Measurements from ENCODE around the gene C2CD4B.

- TF ChIP-seq, protein P1, sequence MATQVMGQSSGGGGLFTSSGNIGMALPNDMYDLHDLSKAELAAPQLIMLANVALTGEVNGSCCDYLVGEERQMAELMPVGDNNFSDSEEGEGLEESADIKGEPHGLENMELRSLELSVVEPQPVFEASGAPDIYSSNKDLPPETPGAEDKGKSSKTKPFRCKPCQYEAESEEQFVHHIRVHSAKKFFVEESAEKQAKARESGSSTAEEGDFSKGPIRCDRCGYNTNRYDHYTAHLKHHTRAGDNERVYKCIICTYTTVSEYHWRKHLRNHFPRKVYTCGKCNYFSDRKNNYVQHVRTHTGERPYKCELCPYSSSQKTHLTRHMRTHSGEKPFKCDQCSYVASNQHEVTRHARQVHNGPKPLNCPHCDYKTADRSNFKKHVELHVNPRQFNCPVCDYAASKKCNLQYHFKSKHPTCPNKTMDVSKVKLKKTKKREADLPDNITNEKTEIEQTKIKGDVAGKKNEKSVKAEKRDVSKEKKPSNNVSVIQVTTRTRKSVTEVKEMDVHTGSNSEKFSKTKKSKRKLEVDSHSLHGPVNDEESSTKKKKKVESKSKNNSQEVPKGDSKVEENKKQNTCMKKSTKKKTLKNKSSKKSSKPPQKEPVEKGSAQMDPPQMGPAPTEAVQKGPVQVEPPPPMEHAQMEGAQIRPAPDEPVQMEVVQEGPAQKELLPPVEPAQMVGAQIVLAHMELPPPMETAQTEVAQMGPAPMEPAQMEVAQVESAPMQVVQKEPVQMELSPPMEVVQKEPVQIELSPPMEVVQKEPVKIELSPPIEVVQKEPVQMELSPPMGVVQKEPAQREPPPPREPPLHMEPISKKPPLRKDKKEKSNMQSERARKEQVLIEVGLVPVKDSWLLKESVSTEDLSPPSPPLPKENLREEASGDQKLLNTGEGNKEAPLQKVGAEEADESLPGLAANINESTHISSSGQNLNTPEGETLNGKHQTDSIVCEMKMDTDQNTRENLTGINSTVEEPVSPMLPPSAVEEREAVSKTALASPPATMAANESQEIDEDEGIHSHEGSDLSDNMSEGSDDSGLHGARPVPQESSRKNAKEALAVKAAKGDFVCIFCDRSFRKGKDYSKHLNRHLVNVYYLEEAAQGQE (IDR thresholded peaks at IDR 0.05) = no peak
- TF ChIP-seq JUND (IDR thresholded peaks at IDR 0.05) (no peak), CTCF (IDR thresholded peaks at IDR 0.05; ENCODE audit: low read depth, low read length, missing input control) (no peak), TAF1 (conservative IDR thresholded peaks at IDR 0.05) (no peak), GABPA (IDR thresholded peaks at IDR 0.05 in 1 of 2, conservative IDR thresholded peaks at IDR 0.05 in 1 of 2) (no peak), MAX (IDR thresholded peaks at IDR 0.05) (no peak), RAD21 (IDR thresholded peaks at IDR 0.05) (no peak)
Measured at GRCh38 chr15:62188744-62189143, 23.7 kb upstream of the C2CD4B start.
